Psoas muscle (tissue), 8 donors: ENCODE results near the gene TMEM258. TPM values are rescaled to one million over a fixed set of nuclear protein-coding genes. Genes with fewer than 3 reads are reported as not detected.

Experiments used
- ATAC-seq, 4 donors: fragments of 200-7000 bp; cut with Tn5 transposase; one replicate each; pipeline ENCODE4 v1.9.1; 2020; ENCODE audit warnings: moderate library complexity in 3 of 4, mild to moderate bottlenecking in 2 of 4
- DNase-seq, 2 donors: peaks; one replicate each; pipeline ENCODE4 v3.0.0-alpha.2; 2020
- H3K27ac ChIP-seq: fragments of 200-600 bp; one replicate; pipeline ENCODE4 v1.8.0; 2022
- H3K27me3 ChIP-seq, 3 donors: fragments of 200-600 bp in 1 of 3; one replicate each; pipeline versions ENCODE4 v1.6.1 to v1.8.0; 2013 to 2022; ENCODE audit warnings: low read length in 2 of 3, mild to moderate bottlenecking in 2 of 3, moderate library complexity in 1 of 3; ENCODE audit not compliant: insufficient read depth in 3 of 3
- H3K36me3 ChIP-seq, 2 donors: fragments of 200-600 bp in 1 of 2; one replicate each; pipeline versions ENCODE4 v1.6.1 to v1.8.0; 2013 to 2022; ENCODE audit warnings: low read depth in 1 of 2, mild to moderate bottlenecking in 1 of 2, moderate library complexity in 1 of 2; ENCODE audit not compliant: insufficient read depth in 1 of 2
- H3K4me1 ChIP-seq: fragments of 200-600 bp; one replicate; pipeline ENCODE4 v1.8.0; 2022
- H3K4me3 ChIP-seq: fragments of 200-600 bp; one replicate; pipeline ENCODE4 v1.8.0; 2022; ENCODE audit warnings: mild to moderate bottlenecking
- H3K9me3 ChIP-seq: fragments of 200-600 bp; one replicate; pipeline ENCODE4 v1.8.0; 2022
- CTCF ChIP-seq: fragments of 200-600 bp; IDR thresholded peaks from one replicate; pipeline ENCODE4 v1.8.0; 2022; ENCODE audit warnings: antibody characterized with exemption
- WGBS, 3 donors: extraction: QIAGEN DNeasy Blood & Tissue Kit; methylation state at CpG; one replicate each; pipeline versions ENCODE4 v1.1.6 to v1.1.7; 2013; 5-methylcytosine and 5-hydroxymethylcytosine counted together
- intact Hi-C, 2 donors: fragments of 100-400 bp; cut with DNase I; formaldehyde crosslinking; loops; one replicate each; pipeline versions ENCODE4 v1.11.0 to v1.14.2; 2022
- polyA plus RNA-seq, 3 donors: library from polyadenylated mRNA; stranded (reverse); fragments of 200-250 nt; gene quantifications; one replicate each; pipeline ENCODE4 v1.2.3, GENCODE V29; 2013
- total RNA-seq, 4 donors: library from RNA; stranded (reverse); fragmentation: NEBNext Ultra II Directional in 2 of 4; extraction: Animal tissue kit (Norgen Biotek cat#: 25700) in 2 of 4; gene quantifications; one replicate each; pipeline versions ENCODE4 v1.2.1 to v1.2.4, GENCODE V29; 2021 to 2023
- donor health status: healthy with polysubstance abuse.
- donor health status: DM: no; HTN: no; CAD: no; lungs with moderate emphysema.
- donor health status: Bipolar disorder and iron deficiency.
- donor health status: healthy.
- donor health status: DM: yes; HTN: yes; CAD: no.
- donor health status: DM: no; HTN: no; CAD: no.
- donor health status: DM: no; HTN: no; CAD: no.
- donor health status: DM: yes; HTN: yes; CAD: no.

Gene TMEM258
- total and polyA plus RNA-seq, 7 donors: 76.0 to 177 (median 93.2) TPM

DNA sequence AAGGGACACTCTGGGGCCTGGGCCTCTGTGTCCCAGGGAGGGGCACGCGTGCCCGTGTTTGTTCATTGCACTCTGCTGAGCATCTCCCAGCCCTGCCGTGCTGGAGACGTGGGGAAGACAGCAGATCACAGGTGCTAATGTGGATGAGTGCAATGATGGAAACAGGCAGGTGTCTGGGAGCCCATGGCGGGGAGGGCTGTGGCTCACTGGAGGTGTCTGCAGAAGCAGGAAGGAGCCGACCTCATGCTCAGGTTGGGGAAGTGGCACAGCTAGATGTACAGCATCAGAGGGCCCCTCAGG lies 7.9 kb downstream of the TMEM258 start:
- H3K4me1 ChIP-seq: no peaks in the 10 kb centered on the region
- no peaks in the 10 kb centered on the region for H3K9me3 ChIP-seq
- H3K27ac ChIP-seq: no peak overlapping the region
- peaks cover 0 to 50% of the 10 kb centered on the region in 2 donors for H3K36me3 ChIP-seq
- no peak for ATAC-seq
- H3K27me3 ChIP-seq: no peaks in the 10 kb centered on the region
- WGBS, 3 donors: 65 to 81% (median 74%) methylated on average over 7 of the region's 7 CpGs
- intact Hi-C loops: no loop called here
- no peak overlapping the region for H3K4me3 ChIP-seq
- TF ChIP-seq CTCF: no peak
- DNase-seq: peak in 1 of 2 donors; percentile 39

DNA sequence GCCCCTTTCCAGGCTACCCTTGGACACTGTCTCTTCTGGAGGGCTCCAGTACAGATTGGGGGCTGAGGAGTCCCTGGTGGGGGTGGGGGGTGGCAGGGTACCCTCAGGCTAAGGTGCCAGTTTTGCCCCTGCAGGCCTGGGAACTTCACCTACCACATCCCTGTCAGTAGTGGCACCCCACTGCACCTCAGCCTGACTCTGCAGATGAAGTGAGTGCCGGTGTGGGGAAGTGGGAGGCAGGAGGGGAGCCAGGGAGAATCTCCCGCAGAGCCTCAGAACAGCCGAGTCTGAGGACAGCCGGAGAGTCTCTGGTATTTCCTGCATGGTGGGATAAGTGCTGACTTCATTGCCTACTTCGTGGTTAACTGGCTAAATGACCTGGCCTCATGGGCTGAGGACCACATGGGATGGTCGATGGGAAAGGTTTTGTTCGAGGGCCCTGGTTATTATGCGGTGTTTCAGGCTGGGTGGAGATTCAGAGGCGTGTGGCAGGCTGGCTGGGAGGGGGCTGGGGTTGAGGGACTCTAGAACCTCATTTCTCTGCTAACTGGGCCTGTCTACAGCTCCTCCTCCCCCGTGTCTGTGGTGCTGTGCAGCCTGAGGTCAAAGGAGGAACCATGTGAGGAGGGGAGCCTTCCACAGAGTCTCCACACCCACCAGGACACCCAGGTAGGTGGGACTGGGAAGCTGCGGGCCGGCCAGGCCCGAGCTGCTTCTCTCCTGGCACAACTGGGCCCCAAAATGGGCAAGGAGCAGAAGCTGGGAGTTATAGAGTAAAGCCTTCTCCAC lies 8.5 kb downstream of the TMEM258 start:
- Histone ChIP-seq H3K36me3 (peaks cover 0 to 45% of the 10 kb centered on the region in 2 donors), H3K27me3 (no peaks in the 10 kb centered on the region), H3K4me3 (no peak overlapping the region), H3K9me3 (no peaks in the 10 kb centered on the region), H3K4me1 (no peaks in the 10 kb centered on the region), H3K27ac (no peak overlapping the region)
- intact Hi-C loops: no loop called here
- no peak for TF ChIP-seq CTCF
- no peak for ATAC-seq
- DNase-seq: peak in 1 of 2 donors; percentile 34
- 61 to 73% (median 62%) methylated on average over 13 of the region's 13 CpGs for WGBS, 3 donors

DNA sequence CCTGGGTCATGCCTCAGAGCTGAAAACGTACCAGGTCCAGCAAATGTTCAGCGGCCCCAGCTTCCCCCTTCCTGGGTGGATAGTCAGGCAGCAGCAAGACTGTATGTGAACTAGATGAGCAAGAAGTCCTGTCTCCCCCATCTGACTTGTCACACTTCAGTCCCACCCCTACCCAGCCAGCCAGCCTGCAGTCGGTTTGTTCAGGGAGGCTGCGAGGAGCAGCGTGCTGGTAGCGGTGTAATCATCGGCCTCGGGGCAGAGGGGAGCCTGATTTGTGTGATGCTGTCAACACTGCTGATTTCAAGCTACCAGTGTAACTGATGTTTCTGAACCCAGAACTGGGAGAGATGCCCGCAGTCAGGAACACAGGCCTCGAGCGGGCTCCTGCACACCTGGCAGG lies 9.6 kb downstream of the TMEM258 start:
- Histone ChIP-seq H3K9me3 (no peaks in the 10 kb centered on the region), H3K27me3 (no peaks in the 10 kb centered on the region), H3K36me3 (peaks cover 0 to 34% of the 10 kb centered on the region in 2 donors), H3K27ac (no peak overlapping the region), H3K4me1 (no peaks in the 10 kb centered on the region), H3K4me3 (no peak overlapping the region)
- no peak for TF ChIP-seq CTCF
- intact Hi-C loops: no loop called here
- 65 to 79% (median 67%) methylated on average over 11 of the region's 11 CpGs for WGBS, 3 donors
- no peak for ATAC-seq
- DNase-seq: peak in 1 of 2 donors; percentile 41

DNA sequence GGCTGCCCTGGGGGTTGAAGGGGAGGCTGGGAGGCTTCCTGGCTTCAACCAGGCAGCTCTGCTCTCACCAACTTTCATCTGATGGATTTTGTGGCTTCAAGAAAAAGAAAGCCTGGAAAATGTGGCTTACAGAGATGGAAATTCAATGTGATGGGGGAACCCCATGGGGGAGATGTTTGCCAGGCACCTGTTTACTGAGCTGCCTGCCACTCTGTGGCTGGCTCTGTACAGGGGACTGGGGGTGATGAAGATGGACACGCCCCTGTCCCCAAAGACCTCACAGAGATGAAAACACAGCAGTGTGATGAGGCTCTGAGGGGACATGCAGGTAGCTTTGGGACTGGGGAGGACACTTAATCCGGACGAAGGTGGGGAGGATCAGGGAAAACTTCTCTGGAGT lies 10.1 kb downstream of the TMEM258 start:
- intact Hi-C loops: no loop called here
- no peaks in the 10 kb centered on the region for H3K9me3 ChIP-seq
- TF ChIP-seq CTCF: no peak
- no peak for DNase-seq
- no peak for ATAC-seq
- H3K36me3 ChIP-seq: peaks cover 0 to 29% of the 10 kb centered on the region in 2 donors
- H3K4me3 ChIP-seq: no peak overlapping the region
- H3K4me1 ChIP-seq: peaks cover 3% of the 10 kb centered on the region
- 50 to 75% (median 54%) methylated on average over 3 of the region's 3 CpGs for WGBS, 3 donors
- H3K27ac ChIP-seq: no peak overlapping the region
- H3K27me3 ChIP-seq: no peaks in the 10 kb centered on the region

GRCh38 chr11:61781585-61781984 lies 10.8 kb downstream of the TMEM258 start:
- Histone ChIP-seq H3K27me3 (no peaks in the 10 kb centered on the region), H3K9me3 (no peaks in the 10 kb centered on the region), H3K4me1 (peaks cover 3% of the 10 kb centered on the region), H3K4me3 (no peak overlapping the region), H3K36me3 (peaks cover 0 to 22% of the 10 kb centered on the region in 2 donors), H3K27ac (no peak overlapping the region)
- ATAC-seq (no peak), DNase-seq (peak in 1 of 2 donors; percentile 41)
- TF ChIP-seq CTCF: no peak
- intact Hi-C loops: no loop called here
- WGBS, 3 donors: 66 to 88% (median 71%) methylated on average over 5 of the region's 5 CpGs
